CD4-positive, alpha-beta T cell treated with Interleukin-10 for 1 hour (primary cell): ENCODE results near the gene RCAN2.
"Not testable (repeated sequence)": the region's sequence is repeated elsewhere in the genome, so short reads cannot be mapped to it uniquely, and the experiment has no call there.

ENCODE experiments used
- DNase-seq: peaks from one replicate; pipeline ENCODE4 v3.0.0-alpha.2; 2020

The RCAN2 gene

DNA sequence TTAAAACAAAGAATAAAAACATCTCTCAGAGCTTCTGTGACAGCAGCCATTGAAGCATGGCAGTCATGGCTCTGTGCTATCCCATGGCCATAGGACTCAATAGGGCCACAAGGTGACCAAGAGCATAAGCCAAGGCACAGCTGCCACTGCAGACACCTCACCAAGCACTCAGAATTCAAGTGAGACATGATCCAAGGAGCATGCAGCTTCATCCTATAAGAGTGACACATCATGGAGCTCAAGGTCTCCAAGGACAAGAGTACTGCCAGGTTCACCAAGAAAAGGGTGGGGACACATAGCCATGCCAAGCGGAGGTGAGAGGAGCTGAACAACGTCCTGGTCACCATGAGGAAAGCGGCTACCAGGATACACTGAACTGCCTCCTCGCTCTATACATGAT is 53.0 kb downstream of the RCAN2 start:
- no peak for DNase-seq

DNA sequence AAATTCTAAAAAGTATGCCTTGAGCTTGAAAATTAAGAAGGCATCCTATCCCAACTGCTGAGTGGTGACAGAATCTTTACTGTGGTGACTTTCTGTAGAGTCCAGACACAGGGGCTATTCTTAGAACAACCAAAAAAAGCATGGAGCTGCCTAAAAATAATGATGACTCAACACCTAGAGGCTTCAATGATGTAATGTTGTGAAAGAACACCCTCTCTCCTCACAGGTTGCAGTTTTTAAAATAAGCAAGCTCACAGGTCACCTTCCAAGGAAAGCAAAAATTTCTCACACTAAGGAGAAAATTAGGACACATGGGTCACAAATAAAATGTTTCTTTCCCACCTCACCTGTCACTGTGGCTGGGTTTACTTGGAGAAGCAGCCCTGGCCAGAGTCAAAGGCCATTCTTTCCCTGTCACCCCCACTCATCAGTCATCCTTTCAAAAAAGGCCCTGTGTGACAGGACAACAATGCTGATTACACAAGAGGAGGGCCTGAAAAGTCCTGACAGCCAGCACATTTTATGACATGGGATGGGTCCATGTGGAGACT is 53.5 kb downstream of the RCAN2 start:
- DNase-seq: no peak

DNA sequence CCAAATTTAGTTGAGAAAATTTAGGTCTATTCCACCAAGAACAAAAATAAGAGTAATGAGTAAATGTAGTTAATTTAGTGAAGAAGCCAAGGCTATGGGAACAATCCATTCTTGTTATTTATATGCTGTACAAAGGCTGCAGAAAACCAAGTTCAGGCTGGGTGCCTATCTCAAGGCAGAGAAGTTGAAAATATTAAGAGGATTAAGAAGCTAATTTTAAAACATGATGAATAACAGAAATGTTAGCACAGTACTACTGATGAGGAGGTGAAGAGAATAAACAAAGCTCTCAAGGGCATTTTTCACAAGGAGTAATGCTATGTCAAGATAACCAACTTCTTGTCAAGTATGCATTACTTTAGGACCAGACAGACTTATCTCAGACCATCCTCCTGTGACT is 68.6 kb downstream of the RCAN2 start:
- no peak for DNase-seq

DNA sequence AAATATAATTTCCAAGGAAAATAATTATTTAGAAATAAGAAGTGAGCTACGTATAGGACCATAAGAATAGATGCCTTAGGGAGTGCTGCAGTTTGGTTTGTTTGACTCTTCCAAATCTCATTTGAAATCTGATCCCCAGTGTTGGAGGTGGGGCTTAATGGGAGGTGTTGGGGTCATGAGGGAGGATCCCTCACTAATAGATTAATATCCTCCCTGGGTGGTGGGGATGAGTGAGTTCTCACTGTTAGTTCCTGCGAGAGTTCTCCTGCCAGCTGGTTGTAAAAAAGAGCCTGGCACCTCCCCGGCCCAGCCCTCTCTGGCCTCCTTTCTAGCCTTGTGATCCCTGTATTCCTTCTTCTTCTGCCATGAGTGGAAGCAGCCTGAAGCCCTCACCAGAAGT is 69.3 kb downstream of the RCAN2 start:
- no peak for DNase-seq

DNA sequence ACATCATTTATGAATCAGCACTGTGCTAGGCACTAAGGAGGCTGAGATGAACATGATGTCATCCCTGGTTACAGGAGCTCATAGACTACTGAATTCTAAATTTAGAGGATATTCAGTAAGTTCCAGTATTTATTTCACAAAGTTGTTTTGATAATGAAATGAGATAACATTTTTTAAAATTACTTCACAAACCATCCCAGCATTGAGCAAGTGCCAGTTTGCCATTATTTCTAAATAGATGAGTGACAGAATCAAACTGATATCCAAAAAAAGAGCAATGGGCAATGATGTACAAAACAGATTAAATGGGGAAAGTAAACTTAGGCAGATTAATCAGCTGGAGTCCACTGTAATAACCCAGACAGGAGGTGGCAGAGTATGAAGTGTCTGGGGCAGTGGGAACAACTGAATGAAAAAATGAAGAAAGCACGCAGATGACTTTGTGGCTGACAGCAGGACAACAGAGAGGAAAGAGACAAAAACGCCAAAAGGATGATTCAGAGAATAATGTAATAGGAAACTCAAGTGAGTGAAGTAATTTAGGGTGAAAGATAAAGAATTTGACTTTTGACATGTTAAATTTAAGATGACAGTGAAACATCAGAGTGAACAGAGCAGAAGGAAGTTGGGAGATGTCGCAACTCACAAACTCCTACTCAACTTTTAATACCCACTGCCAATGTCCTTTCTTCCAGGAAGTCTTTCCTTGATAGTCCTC is 70.2 kb downstream of the RCAN2 start:
- DNase-seq: no peak

DNA sequence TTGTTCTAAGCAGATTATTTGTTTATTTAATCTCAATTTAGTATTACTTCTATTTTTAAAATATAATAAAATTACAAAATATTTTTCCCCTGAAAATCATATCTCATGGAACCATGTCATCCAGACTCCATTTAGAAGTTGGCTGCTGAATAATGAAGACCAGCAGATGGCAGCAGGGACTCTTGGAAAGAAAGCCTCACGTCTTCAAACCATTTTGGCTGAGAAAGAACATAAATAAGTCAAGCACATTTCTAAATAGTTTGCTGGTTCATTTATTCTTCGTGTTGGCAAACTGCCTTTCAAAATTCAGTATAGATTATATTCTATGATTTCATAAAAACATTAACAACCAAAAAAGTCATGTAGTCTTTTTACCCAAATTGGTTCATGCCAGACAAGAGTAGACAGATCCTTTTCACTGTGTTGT is 71.7 kb downstream of the RCAN2 start:
- peak; percentile 27 for DNase-seq

DNA sequence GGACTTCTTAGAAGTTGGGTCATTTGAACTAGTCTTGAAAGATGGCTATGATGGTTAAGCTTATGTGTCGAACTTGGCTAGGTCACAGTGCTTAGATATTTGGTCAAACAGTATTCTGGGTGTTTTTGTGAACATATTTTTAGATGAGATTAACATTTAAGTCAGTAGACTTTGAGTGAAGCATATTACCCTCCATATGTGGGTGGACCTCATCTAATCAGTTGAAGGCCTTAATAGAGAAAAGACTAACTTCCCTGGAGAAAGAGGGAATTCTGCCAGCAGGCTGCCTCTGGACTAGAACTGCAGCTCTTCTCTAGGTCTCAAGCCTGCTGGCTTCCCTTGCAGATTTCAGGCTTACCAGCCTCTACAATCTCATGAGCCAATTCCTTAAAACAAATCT is 76.9 kb downstream of the RCAN2 start:
- DNase-seq: no peak

DNA sequence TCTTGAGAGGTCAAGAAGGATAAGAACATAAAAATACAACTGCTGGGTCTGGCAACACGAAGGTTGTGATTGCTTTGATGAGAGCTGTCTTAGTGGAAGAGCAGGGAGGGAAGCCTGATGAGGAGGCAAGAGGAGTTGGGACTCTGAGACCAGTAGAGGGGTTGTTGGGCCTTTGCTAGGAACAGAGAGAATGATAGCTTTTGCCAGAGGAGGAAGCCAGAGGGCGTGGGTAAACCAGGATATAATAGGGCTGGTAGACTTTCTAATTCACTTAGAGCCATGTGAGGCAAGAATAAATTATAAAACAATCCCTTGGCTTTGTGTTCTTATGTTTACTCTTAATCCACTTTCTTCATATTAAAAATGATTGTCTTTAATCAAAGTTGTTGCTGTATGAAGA is 78.6 kb downstream of the RCAN2 start:
- no peak for DNase-seq

DNA sequence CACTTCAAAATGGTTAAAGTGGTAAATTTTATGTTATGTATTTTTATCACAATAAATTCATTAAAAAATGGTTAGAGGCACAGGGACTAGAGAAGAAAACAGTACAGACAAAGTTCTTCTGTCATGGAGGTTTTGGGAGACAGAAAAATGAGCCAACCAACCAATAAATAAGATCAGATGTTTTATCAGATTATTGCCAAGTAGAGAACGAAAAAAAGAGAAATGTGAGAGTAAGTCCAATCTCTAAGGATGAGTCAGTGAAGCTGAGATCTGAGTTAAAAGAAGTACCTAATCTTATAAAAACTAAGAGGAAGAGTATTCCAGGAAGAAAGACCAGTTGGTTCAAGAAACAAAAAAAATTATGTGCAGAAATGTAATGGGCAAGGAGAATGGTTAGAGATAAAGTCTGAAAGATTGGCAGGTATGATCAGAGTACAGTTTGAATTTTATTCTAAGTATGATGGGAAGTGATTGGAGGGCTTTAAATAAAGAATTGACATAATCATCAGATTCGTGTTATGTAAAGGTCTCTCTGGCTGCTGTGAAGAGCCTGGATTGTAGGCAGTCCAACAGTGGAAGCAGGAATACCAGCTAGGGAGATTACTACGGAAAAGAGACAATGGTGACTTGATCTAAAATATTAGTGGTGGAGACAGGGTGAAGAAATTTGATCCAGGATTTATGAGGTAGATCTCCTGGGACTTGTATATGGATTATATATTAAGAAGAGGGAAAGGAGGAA is 79.6 kb downstream of the RCAN2 start:
- no peak for DNase-seq

DNA sequence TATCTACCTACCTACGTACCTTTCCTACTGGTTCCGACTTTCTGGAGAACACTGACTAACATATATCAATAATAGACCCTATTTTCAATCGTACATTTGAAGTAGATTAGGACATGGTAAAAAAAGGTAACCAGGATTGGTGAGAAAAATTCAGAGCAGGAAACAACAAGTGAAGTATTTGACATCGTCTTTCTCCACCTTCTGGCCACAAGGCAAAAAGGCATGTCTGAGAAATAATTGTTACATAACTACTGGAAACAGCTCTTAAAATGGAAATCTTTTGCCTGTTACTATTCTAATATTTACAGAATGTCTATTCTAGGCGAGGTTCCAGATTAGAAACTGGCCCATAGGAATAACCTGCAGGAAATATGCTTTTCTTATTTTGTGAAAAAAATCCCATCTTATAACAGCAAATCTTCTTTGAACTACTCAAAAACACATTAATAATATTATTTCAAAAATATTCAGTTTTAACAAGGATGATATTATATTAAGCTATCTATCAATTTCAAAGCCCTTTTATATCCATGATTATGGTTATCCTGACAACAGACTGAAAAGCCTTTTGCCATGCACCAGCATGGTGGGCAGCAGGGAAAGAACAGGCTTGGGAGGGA is 80.8 kb downstream of the RCAN2 start:
- DNase-seq: peak; percentile 55

DNA sequence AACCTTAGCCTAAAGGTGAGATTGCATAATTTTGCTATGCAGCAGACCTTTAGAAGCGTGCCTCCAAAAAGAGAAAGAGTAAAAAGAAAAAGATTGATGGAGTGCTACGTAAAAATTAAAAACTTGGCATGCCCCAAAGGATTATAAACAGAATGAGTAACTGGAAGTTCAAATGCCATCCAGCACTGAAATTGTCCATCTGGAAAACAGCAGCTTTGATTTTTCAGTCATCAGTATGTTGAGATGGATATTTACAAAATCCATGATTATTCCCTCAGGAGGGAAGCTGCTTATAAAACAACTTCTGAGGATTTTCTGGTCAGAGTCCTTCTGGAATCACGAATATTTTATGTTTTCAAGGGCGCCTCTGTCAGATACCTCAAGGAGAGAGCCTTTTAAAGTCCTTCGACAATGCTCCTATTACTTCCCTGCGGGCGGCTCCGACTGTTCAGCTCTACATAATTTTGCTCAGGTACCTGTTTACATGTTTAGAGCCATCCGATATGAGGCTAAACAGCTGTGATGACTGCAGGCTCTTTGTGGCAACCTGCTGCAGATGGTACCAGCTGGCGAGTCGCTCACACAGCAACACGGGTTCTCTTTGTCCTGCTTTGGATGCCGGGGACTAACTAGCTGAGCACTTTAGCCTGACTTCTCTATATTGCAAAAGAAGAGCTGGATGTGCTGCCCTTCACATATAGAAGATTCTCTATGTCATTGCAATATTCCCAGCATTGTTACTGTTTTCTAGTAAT is 83.3 kb downstream of the RCAN2 start:
- no peak for DNase-seq

DNA sequence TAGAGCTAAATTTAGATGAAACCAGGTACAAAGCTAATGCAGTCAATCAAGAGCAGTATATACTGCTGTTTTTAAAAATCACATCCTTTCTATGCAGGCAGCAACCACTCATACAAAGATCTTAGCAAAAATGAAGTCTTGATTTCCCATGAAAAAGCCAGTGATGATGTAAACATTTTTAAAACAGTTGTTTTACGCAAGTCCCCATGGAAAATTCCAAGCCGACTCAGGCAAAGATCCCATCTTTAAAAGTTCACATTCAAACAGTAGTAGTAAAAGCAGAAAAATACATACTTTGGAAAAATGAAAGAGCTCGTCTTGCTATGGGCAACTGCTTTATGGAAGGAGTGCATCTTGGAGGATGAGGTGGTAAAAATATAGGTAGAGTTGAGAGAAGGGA is 84.0 kb downstream of the RCAN2 start:
- DNase-seq: no peak

DNA sequence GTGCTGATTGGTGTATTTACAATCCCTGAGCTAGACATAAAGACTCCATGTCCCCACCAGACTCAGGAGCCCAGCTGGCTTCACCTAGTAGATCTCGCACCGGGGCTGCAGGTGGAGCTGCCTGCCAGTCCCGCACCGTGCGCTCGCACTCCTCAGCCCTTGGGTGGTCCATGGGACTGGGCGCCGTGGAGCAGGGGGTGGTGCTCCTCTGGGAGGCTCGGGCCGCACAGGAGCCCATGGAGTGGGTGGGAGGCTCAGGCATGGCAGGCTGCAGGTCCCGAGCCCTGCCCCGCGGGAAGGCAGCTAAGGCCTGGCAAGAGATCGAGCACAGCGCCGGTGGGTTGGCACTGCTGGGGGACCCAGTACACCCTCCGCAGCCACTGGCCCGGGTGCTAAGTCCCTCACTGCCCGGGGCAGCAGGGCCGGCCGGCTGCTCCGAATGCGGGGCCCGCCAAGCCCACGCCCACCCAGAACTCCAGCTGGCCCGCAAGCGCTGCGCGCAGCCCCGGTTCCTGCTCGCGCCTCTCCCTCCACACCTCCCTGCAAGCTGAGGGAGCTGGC is 85.5 kb downstream of the RCAN2 start:
- DNase-seq: not testable (repeated sequence)

DNA sequence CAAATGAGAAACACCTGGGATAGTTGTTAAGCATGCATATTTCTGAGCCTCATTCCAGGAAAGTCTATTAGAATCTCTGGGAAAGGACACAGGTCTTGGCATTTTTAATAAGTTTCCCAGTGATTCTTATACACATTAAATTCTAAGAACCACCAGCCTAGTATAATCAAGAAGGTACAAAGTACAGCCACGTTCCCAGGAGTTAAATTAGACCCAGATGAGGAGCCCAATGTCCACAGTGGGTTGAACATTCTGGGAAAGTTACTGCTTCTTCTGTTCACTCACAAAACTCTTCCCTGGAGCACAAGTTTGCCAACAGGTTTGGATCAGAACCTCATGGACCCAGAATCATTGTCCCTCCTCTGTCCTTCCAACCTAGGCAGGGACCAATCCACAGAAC is 90.4 kb downstream of the RCAN2 start:
- no peak for DNase-seq

DNA sequence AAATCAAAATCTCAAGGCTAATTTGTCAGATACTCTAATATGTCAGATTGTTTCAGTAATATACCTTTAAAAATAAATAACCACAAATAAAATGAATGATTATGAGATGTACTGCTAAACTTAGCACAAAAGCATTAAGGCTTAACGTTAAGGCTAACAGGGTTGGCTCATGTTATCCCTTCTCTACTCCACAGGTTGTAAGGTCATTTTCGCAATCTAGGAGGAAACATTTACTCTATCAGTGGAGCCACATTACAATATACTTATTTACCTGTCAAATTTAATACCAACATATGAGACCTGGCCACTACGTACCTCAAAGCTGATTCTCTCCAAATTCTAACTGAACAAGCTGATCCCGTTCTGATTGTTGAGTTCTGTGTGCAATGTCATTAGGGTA is 95.7 kb downstream of the RCAN2 start:
- no peak for DNase-seq

DNA sequence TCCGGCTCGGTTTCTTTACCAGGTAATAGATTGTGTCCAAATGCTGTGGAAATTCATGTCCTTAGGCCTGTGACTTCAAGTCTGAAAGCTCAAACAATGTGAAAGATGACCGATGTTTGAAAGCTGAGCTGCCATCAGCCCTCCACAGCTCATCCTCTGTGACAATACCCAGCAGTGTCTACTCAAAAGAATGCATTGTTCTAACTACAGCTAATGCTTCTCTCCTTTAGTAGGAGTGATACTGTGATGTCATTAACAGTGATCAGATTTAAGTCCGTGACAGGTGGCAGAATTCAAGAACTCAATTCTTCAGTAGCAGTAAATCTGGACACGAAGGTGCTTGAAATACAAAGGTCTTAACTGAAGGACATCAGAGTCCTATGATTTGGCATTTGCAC is 97.3 kb downstream of the RCAN2 start:
- DNase-seq: no peak

DNA sequence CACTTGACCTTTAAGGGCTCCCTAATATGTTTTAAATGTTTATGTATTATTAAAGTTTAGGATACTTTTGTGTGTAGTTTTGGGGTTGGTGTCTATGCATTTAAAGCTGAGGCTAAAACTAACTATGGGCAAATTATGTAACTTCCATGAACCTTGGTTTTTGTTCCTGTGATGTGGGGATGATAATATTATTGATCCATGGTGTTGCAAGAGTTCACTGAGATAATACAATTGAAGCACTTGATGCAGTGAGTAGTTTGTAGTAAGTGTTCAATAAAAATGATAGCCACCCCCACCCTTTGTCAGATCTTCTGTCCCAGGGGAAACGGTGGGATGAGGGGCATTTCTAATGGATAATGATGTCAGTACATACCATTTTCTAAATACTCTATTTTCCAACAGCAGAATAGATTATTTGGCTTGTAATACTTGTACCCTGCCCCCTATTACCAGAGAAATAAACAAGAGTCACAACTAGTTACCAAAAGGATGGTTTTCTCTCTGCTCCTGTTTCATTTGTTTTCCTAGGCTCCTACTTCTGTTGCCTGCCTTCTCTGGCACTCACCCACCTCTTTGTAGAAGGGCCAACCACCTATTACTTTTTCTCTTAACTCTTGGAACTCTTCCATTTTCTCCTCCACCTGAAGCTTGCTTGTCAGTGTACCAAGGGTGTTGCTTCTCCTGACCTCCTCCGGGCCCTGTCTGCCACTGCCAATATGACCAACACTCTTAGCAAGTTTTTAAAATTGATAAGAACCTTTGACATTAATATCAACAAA is 97.9 kb downstream of the RCAN2 start:
- DNase-seq: no peak

DNA sequence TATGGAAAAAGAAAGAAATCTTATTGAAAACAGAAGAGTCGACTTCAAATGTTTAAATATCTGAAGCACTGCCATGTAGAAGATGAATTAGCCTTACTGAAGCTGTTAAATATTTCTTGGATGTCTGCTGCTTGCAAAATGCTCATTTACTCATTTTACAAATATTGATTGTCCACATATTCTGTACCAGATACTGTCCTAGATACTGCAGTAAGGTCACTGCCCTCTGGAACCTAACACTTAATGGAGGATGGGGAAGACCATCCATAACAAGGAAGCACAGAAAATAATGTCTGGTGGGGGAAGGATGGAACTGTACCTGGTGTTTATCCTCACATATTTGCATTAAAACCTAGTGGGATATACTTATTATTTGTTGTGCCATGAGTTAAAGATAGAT is 99.0 kb downstream of the RCAN2 start:
- no peak for DNase-seq

DNA sequence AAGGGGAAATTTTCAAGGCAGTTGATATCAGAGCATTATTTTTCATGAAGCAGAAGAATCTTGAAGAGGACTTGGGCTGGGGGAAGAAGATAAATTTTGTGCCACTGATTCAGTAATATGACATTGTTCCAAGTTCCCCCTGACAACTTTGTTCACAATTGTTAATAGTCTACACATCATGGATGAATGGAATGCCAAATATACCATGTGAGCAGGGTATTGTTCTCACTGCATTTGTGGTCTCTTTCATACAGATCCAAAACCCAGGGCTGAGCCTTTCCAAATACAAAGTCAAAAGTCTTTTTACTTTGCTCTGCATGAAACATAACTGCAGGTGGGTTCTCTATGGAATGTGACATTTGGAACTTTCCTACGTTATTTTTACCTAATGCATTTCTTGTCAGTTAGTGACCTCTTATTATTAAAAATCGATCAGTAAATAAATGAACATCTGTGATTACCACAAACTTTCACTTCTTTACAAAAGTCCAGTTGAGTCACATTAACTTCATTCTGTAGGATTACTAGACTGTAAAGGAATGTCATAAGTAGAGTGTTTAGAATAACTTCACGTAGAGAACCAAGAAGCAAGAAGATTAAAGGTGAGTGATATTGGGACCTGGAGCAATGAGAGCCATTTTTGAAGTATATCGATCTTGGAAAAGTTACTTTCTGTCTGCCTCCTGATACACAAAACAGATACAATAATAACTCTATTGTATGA is 100.9 kb downstream of the RCAN2 start:
- DNase-seq: no peak

DNA sequence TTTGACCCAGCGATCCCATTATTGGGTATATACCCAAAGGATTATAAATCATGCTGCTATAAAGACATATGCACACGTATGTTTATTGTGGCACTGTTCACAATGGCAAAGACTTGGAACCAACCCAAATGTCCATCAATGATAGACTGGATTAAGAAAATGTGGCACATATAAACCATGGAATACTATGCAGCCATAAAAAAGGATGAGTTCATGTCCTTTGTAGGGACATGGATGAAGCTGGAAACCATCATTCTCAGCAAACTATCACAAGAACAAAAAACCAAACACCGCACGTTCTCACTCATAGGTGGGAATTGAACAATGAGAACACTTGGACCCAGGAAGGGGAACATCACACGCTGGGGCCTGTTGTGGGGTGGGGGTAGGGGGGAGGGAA is 103.5 kb downstream of the RCAN2 start:
- DNase-seq: not testable (repeated sequence)

DNA sequence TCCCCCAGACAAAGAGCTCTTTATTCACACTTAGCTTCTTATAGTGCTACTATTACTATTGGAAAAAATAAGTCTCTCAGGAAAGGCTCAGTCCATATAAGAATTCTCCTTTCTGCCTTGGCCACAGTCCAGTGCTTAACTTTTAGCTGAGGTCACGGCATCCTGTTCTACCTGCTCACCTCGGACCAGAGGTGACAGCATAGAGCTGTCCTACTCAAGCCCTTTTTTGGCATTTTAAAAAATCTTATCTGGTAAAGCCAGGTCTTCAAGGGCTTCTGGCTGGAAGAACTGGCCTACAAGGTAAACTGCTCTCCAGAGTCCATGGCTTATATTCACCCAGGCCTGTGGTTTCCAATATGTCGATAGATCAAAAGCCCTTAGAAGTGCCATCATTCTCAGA is 109.7 kb downstream of the RCAN2 start:
- DNase-seq: no peak
